ENCODE results near the gene NFKB1. TPM values are rescaled to one million over a fixed set of nuclear protein-coding genes. Genes with fewer than 3 reads are reported as not detected.

Gene NFKB1
- total and polyA plus RNA-seq, 2 donors (not counting 1 experiment from before 2014, with no cell fraction given) = 32.0 to 88.1 TPM

GRCh38 chr4:102511830-102512605, 10.9 kb downstream of the NFKB1 start:
- no peak overlapping the region for H3K27ac ChIP-seq (ENCODE audit: low read length in 2 of 2)
- H3K9ac ChIP-seq (ENCODE audit: low read length) = no peak overlapping the region
- TF ChIP-seq, protein P1, sequence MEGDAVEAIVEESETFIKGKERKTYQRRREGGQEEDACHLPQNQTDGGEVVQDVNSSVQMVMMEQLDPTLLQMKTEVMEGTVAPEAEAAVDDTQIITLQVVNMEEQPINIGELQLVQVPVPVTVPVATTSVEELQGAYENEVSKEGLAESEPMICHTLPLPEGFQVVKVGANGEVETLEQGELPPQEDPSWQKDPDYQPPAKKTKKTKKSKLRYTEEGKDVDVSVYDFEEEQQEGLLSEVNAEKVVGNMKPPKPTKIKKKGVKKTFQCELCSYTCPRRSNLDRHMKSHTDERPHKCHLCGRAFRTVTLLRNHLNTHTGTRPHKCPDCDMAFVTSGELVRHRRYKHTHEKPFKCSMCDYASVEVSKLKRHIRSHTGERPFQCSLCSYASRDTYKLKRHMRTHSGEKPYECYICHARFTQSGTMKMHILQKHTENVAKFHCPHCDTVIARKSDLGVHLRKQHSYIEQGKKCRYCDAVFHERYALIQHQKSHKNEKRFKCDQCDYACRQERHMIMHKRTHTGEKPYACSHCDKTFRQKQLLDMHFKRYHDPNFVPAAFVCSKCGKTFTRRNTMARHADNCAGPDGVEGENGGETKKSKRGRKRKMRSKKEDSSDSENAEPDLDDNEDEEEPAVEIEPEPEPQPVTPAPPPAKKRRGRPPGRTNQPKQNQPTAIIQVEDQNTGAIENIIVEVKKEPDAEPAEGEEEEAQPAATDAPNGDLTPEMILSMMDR (IDR thresholded peaks at IDR 0.05) = no peak
- no peak for TF ChIP-seq EZH2 (IDR thresholded peaks at IDR 0.05; ENCODE audit: borderline replicate concordance, insufficient read depth, low read depth, low read length, poor library complexity, severe bottlenecking)
- H3K4me3 Mint-ChIP-seq = no peak overlapping the region
- WGBS (ENCODE audit: insufficient coverage) = no CpG with 5 or more reads among the region's 5 CpGs
- ChIA-PET POLR2A (no interaction called here), CTCF (no interaction called here)
- DNase-seq = no peak
- peaks cover 98% of the 10 kb centered on the region for H3K79me2 ChIP-seq (ENCODE audit: control insufficient read depth, insufficient read depth, low read length)
- no peaks in the 10 kb centered on the region for H3K27me3 ChIP-seq (replicated peaks in 1 of 4; ENCODE audit: control extremely low read depth in 1 of 4, control insufficient read depth in 3 of 4, insufficient read depth in 4 of 4, low read length in 3 of 4)
- ATAC-seq (ENCODE audit: low read depth) = no peak
- intact Hi-C loops (cut with micrococcal nuclease) = no loop called here
- H3K9me3 Mint-ChIP-seq (ENCODE audit: insufficient read depth) = peaks cover 8% of the 10 kb centered on the region
- peaks cover 0 to 10% (median 2%) of the 10 kb centered on the region in 3 donors for H3K9me3 ChIP-seq (ENCODE audit: control extremely low read depth in 1 of 3, control insufficient read depth in 2 of 3, insufficient read depth in 1 of 3, low read length in 2 of 3)
- peaks cover 0 to 3% of the 10 kb centered on the region in 2 donors for H3K4me1 ChIP-seq (ENCODE audit: control insufficient read depth in 2 of 2, insufficient read depth in 2 of 2, low read length in 2 of 2)
- peaks cover 88% of the 10 kb centered on the region for H4K20me1 ChIP-seq (ENCODE audit: control insufficient read depth, insufficient read depth, low read length, poor library complexity, severe bottlenecking)
- H3K4me1 Mint-ChIP-seq = peaks cover 47% of the 10 kb centered on the region
- no peaks in the 10 kb centered on the region for H3K27me3 Mint-ChIP-seq
- no peak overlapping the region for H3K4me2 ChIP-seq (replicated peaks; ENCODE audit: low read depth, low read length, poor library complexity, severe bottlenecking)
- H3K4me3 ChIP-seq (ENCODE audit: control extremely low read depth in 1 of 5, extremely low read depth in 1 of 5, insufficient read depth in 1 of 5, low read depth in 2 of 5, low read length in 4 of 5) = no peak overlapping the region
- H3K36me3 ChIP-seq (replicated peaks in 1 of 2; ENCODE audit: control extremely low read depth in 1 of 2, control insufficient read depth in 1 of 2, extremely low read depth in 1 of 2, insufficient read depth in 2 of 2, low read length in 1 of 2) = peaks cover 1 to 10% of the 10 kb centered on the region in 2 experiments
- H2AFZ ChIP-seq (ENCODE audit: insufficient read depth, low read depth, low read length, poor library complexity, severe bottlenecking) = no peak overlapping the region
- no peak overlapping the region for H3K27ac Mint-ChIP-seq

- intact Hi-C loops (cut with micrococcal nuclease) = no loop called here
- Histone ChIP-seq H3K36me3 (replicated peaks in 1 of 2; ENCODE audit: control extremely low read depth in 1 of 2, control insufficient read depth in 1 of 2, extremely low read depth in 1 of 2, insufficient read depth in 2 of 2, low read length in 1 of 2) (peaks cover under 1 to 10% of the 10 kb centered on the region in 2 experiments), H3K27me3 (replicated peaks in 1 of 4; ENCODE audit: control extremely low read depth in 1 of 4, control insufficient read depth in 3 of 4, insufficient read depth in 4 of 4, low read length in 3 of 4) (no peaks in the 10 kb centered on the region), H3K4me3 (ENCODE audit: control extremely low read depth in 1 of 5, extremely low read depth in 1 of 5, insufficient read depth in 1 of 5, low read depth in 2 of 5, low read length in 4 of 5) (no peak overlapping the region), H3K27ac (ENCODE audit: low read length in 2 of 2) (no peak overlapping the region), H3K4me2 (replicated peaks; ENCODE audit: low read depth, low read length, poor library complexity, severe bottlenecking) (no peak overlapping the region), H4K20me1 (ENCODE audit: control insufficient read depth, insufficient read depth, low read length, poor library complexity, severe bottlenecking) (peaks cover 85% of the 10 kb centered on the region), H2AFZ (ENCODE audit: insufficient read depth, low read depth, low read length, poor library complexity, severe bottlenecking) (no peak overlapping the region), H3K79me2 (ENCODE audit: control insufficient read depth, insufficient read depth, low read length) (peaks cover 96% of the 10 kb centered on the region), H3K9ac (ENCODE audit: low read length) (no peak overlapping the region), H3K9me3 (ENCODE audit: control extremely low read depth in 1 of 3, control insufficient read depth in 2 of 3, insufficient read depth in 1 of 3, low read length in 2 of 3) (peaks cover 0 to 10% (median 2%) of the 10 kb centered on the region in 3 donors), H3K4me1 (ENCODE audit: control insufficient read depth in 2 of 2, insufficient read depth in 2 of 2, low read length in 2 of 2) (peaks cover 4 to 13% of the 10 kb centered on the region in 2 donors)
- DNase-seq = no peak
- ATAC-seq (ENCODE audit: low read depth) = no peak
- 100% methylated on average over 1 of the region's 6 CpGs for WGBS (ENCODE audit: insufficient coverage)
- no peak overlapping the region for H3K4me3 Mint-ChIP-seq
- peaks cover 8% of the 10 kb centered on the region for H3K9me3 Mint-ChIP-seq (ENCODE audit: insufficient read depth)
- no peak overlapping the region for H3K27ac Mint-ChIP-seq
- H3K4me1 Mint-ChIP-seq = peaks cover 49% of the 10 kb centered on the region
- no peak for TF ChIP-seq EZH2 (IDR thresholded peaks at IDR 0.05; ENCODE audit: borderline replicate concordance, insufficient read depth, low read depth, low read length, poor library complexity, severe bottlenecking)
- TF ChIP-seq, protein P1 (IDR thresholded peaks at IDR 0.05) = no peak
- ChIA-PET POLR2A (no interaction called here), CTCF (no interaction called here)
- H3K27me3 Mint-ChIP-seq = no peaks in the 10 kb centered on the region
These were observed 13.3 kb downstream of the NFKB1 start for GRCh38 chr4:102514298-102514964.

Measured in B cell (primary cell).